ENCODE measurements around the gene ZNF469.
"Not testable (repeated sequence)": the region's sequence is repeated elsewhere in the genome, so short reads cannot be mapped to it uniquely, and the experiment has no call there.

Gene ZNF469

DNA sequence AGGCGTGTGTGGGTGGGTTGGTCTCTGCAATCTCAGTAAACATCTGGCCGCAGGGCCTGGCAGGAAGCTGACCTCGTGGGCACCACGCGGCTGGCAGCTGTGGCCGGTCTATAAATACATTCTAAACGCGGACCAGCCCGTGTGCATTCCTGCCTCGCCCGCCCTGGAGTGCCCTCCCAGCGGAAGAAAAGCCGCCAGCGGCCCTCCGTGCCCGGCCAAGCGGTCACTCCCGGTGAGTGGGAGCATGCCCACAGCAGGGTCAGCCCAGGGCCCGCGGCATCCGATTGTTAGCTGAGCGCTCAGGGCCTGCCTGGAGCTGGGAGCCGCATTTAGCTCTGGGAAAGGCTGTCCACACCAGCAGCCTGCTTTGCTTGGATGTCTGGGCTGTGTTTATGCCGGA is 10.3 kb downstream of the ZNF469 start:
- DNase-seq = no peak

GRCh38 chr16:88393571-88393970 is 10.8 kb downstream of the ZNF469 start:
- DNase-seq = no peak

- no peak for DNase-seq
Measured at GRCh38 chr16:88394426-88394825, 11.7 kb downstream of the ZNF469 start.

- no peak for DNase-seq
Measured at GRCh38 chr16:88395669-88396584, 13.2 kb downstream of the ZNF469 start.

GRCh38 chr16:88398170-88398873 is 15.6 kb downstream of the ZNF469 start:
- no peak for DNase-seq

DNA sequence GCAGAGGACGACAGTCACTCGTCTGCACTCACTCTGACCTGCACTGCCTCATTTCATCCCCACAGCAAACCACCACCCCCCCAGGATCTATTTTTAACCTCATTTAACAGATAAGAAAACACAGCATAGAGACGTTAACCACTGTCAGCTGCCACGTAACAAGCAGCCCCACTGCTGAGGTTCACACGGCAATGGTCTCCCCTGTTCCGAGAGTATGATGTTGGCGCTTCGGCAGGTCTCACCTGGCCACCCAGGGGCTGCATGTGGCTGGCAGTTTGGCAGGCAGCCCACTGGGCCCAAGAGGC is 16.1 kb downstream of the ZNF469 start:
- no peak for DNase-seq

DNA sequence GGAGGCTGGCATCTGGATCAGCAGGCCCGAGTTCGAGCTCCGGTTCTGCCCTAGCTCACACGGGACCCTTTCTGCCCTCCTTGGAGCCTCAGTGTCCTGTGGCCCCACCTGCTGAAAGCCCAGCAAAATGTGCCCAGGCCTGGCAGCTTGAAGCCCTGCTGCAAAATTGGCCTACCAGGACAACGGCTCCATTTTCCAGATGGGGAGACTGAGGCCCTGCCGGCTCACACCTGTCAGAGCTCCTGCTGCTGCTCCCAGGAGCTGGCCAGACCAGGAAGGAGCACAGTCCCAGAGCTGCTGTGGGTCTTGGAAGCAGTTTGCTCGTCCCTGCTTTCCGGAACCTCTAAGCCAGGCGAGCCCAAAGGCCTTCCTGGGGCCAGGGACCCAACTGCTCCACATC is 17.4 kb downstream of the ZNF469 start:
- DNase-seq = no peak

- no peak for DNase-seq
Measured at GRCh38 chr16:88401604-88402246, 19.0 kb downstream of the ZNF469 start.

- DNase-seq = no peak
Measured at GRCh38 chr16:88402551-88403240, 19.9 kb downstream of the ZNF469 start.

DNA sequence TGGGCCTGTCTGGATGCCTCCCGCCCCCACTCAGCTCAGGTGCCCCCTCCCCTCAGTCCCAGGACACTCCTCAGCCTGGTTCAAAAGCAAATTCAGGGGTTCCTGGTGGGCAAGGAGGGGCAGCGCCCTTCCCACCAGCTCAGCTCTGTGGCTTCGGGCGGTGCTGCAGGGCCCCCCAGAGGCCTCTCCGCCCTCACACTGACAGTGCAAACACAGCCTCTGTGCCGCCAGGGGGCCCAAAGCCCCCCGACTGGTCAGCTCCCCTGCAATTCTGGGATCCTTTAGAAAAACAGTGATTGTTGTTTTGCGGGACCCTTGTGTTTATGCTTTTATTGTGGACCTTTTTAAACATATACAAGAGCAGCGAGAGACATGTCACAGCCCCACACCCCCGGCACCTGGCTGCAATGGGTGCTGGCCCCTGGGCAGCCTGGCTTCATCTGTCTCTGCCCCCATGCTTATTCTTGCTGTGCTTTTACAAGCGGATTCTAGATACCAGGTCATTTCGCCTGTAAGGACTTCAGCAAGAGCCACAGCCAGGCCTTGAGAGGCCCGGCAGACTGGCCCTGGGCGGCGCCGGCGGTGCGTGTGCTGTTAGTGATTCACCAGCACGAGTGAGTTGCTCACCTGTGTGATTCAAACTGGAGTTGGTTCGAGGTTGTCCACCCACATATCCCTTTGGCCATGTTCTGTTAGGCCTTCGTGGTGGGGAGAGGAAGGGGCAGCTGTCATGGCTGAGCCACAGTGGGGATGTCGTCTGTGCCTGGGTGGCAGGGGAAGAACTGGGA is 21.2 kb downstream of the ZNF469 start:
- DNase-seq = no peak

DNA sequence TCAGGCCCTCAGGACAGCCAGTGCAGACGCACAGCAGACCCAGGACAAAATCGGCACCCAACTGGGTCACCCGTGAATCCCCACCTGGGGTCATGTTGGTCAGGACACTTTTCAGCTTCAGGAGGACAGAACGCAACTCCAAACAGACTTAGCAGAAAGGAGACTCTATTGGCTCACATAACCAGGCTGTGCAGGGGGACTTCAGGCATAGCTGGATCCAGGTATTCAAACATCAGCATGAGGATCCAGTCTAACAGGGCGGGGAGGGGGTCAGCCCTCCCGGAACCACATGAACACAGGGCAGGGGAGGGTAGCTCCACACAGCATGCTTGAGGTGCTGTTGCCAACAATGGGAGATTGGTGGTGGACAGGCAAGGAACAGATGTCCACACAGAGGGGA is 22.0 kb downstream of the ZNF469 start:
- no peak for DNase-seq

DNA sequence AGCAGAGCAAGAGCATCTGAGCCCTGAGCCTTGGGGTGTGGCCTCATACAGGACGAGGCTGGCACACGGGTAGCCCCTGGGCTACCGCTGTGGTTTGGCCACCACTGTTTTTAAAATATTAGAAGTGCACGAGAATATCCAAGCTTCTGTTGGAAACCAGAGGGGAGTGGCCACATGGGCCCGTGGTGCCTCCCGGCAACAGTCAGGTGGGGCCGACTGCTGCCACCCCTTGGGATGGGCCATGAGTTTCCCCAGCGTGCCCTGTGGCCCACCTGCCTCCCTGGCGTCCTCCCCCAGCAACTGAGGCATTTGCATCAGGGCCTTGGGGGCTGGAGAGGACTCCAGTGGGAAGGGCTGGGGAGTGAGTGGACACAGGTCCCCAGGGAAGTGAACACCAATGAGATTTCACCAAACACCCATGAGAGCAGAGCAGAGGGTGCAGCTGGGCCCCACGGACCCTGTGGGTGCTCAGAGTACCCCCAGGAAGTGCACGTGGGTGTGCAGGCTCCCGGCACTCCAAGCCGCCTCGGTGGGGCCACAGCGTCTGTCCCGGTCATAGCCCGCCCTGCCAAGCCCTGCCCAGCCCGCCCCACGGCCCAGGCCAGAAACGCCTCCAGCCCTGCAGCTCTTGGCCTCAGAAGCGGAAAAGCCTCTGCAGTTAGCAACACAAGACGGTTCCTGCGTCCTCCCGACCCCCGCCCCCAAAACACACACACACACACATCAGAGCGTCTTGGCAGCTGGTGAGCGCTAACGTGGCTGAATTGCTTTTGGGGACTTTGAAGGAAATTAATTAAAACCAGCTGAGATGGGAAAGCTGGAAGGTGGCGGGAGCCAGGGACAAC is 22.7 kb downstream of the ZNF469 start:
- DNase-seq = no peak

GRCh38 chr16:88406096-88407041 is 23.6 kb downstream of the ZNF469 start:
- no peak for DNase-seq

DNA sequence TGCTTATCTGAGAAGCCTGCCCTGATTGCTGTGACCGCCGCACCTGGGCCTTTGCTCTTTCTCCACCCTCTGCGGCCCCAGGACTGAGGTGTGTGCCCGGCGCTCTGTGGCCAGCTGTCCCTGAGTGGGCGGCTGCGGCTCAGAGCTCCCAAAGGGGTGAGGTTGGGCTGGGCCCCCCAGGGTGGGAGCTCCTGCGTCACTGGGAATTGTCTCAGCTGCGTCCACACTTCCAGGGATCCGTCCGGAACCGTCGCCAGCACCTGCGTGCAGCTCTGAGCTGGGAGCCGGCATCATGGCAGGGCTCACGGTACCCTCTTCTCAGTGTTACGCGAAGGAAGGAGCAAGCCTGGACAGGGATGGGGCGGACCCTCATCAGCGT is 24.3 kb downstream of the ZNF469 start:
- no peak for DNase-seq

DNA sequence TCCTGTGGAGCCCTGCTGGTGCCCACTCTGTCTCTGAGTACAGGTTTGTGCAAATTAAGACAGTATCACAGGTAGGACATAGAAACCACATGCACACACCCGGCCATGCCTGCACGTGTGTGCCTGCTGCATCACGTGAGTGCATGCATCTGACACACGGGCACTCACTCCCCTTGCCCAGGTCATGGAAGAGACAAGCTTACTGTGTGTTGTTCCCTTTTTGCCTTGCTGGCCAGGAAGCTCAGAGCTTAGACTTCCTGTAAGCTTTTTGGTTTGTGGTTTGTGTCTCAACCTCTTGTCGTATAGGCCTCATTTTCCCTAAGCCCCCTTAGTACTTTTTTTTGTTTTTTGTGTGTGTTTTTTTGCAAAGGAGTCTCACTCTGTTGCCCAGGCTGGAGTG is 25.0 kb downstream of the ZNF469 start:
- DNase-seq = no peak

- no peak for DNase-seq
Measured at GRCh38 chr16:88408561-88409142, 25.9 kb downstream of the ZNF469 start.

DNA sequence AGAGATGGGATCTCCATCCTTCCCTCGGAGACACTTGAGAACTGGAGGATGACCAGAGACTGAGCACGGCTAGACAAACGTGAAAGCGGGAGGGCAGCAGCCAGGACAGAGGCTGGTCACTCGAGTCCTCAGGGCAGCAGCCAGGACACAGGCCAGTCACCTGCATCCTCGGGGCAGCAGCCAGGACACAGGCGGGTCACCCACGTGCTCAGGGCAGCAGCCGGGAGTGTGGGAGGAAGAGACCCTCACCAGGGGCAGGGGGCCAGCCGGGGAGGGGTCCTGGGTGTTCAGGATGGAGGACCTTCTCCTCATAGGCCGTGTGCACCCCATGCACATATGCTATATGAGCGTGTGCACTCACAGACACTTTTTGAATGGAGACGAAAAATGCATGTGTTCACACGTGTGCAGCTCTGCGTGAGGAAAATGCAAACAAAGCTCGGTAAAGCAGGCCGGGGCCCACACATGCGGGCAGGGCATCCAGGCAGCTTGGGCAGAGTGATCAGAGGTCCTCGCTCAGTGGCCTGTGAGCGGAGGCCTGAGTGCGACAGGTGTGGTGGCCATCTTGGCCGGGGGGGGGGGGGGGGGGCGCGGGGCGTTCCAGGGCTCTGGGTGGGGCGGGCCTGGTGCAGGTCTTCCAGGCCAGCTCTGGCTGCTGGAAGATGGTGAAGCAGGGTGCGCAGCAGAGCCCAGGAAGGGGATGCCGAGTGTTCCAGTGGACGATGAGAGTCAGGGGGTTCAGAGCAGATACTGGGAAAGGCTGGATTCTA is 26.7 kb downstream of the ZNF469 start:
- no peak for DNase-seq

GRCh38 chr16:88410297-88410968 is 27.7 kb downstream of the ZNF469 start:
- not testable (repeated sequence) for DNase-seq
